Fibroblast of pulmonary artery (primary cell): ENCODE measurements around the gene UCN.
A peak's percentile ranks its signal among the peaks of the same experiment; 100 is the strongest.
"Not testable (repeated sequence)": the region's sequence is repeated elsewhere in the genome, so short reads cannot be mapped to it uniquely, and the experiment has no call there.

Experiments
- DNase-seq: peaks from one replicate; pipeline ENCODE4 v3.0.0-alpha.2; 2010; ENCODE audit warnings: low read depth
- H3K4me3 ChIP-seq: replicated peaks from 2 replicates; pipeline ENCODE4 v1.5.1; 2011; ENCODE audit warnings: low read depth, mild to moderate bottlenecking, control low read depth, low read length, moderate library complexity
- CTCF ChIP-seq: IDR thresholded peaks from 2 replicates; pipeline ENCODE4 v1.5.1; 2011; ENCODE audit warnings: mild to moderate bottlenecking, control low read depth, low read length, inconsistent platforms; ENCODE audit errors: missing control alignments

The UCN gene

GRCh38 chr2:27271631-27272340 lies 36.5 kb downstream of the UCN start:
- no peak for DNase-seq
- H3K4me3 ChIP-seq: no peak overlapping the region
- no peak for TF ChIP-seq CTCF

GRCh38 chr2:27270670-27271069 lies 37.6 kb downstream of the UCN start:
- no peak overlapping the region for H3K4me3 ChIP-seq
- TF ChIP-seq CTCF: no peak
- DNase-seq: no peak

GRCh38 chr2:27270131-27270530 lies 38.1 kb downstream of the UCN start:
- DNase-seq: no peak
- TF ChIP-seq CTCF: no peak
- H3K4me3 ChIP-seq: no peak overlapping the region

- DNase-seq, H3K4me3 ChIP-seq: not testable (repeated sequence)
These were observed 39.9 kb downstream of the UCN start for GRCh38 chr2:27268296-27268695.

- TF ChIP-seq CTCF: no peak
- DNase-seq: no peak
- H3K4me3 ChIP-seq: no peak overlapping the region
These were observed 42.7 kb downstream of the UCN start for GRCh38 chr2:27265536-27265870.

GRCh38 chr2:27264753-27265535 lies 43.3 kb downstream of the UCN start:
- peak overlapping the region; percentile 12 for H3K4me3 ChIP-seq
- peak; percentile 26 for TF ChIP-seq CTCF
- peak; percentile 42 for DNase-seq

GRCh38 chr2:27264253-27264752 lies 43.9 kb downstream of the UCN start:
- no peak for DNase-seq
- TF ChIP-seq CTCF: no peak
- no peak overlapping the region for H3K4me3 ChIP-seq
